Fibroblast of skin of right quadriceps (primary cell): ENCODE results near the gene HNRNPUL1.
A peak's percentile ranks its signal among the peaks of the same experiment; 100 is the strongest.
"Not testable (repeated sequence)": the region's sequence is repeated elsewhere in the genome, so short reads cannot be mapped to it uniquely, and the experiment has no call there.

Experiments used
- DNase-seq: peaks from one replicate; pipeline ENCODE4 v3.0.0-alpha.2; 2013

HNRNPUL1 gene

DNA sequence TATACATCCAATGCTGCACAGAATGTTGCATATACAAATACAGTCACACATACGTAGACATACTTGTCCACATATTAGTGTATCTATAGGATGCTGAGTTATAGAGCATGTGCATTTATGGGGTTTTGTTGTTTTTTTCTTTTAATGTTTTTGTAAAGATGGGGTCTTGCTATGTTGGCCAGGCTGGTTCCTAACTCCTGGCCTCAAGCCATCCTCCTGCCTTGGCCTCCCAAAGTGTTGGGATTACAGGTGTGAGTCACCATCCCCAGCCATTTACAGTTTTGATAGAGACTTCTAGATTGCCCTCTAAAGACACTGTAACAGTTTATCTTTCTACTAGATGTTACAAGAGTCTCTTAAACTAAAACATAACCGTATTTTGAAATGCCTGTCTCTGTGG, 14.3 kb downstream of the HNRNPUL1 start:
- DNase-seq: no peak

DNA sequence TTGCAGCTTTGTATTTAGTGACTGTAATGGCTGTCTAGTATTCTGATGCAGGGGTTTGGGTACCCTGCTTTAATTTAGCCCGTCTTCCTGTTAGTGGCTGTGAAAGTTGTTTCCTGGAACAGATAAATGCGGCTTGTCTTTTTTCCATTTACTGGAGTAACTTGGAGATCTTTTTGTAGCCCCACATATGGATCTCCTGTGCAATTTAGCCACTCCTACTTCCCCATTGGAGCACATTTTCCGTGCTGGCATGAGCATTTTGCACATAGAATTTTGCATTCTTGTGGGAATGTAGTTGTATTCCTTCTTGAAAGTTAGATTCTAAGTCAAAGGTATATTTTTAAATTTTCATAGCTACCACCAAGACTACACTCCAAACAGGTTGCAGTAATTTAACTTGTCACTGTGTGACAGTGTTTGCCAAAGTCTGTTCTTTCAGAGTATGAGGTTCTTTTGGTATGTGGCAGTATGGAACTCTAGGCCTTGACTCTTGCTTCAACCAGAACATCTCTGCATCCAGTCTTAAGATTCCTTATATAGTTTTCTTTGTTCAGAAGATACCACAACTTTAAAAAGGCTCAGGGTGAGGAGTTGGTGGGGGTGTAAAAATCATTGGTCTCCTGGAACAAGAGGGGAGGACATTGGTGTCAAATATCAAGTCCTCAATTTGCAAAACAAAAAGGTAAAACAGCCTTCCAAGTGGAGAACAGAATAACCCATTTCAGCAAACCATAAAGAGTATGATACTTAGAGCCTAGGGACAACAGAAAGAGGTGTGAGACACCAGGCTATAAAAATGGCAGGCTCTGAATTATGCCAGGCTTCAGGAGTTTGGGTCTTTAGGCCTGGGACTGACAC, 24.7 kb downstream of the HNRNPUL1 start:
- no peak for DNase-seq

DNA sequence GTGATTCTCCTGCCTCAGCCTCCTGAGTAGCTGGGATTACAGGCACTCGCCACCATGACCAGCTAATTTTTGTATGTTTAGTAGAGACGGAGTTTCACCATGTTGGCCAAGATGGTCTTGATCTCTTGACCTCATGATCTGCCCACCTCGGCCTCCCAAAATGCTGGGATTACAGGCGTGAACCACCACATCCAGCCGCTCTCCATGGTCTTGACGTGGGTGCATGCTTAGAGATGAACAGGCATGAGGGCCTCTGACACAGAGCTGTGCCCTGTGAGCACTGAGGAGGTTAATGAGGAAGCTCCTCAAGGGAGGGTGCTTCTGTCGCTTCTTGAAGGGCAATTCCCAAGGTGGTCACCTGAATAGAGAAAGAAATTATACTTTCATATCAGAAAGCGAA, 25.6 kb downstream of the HNRNPUL1 start:
- DNase-seq: not testable (repeated sequence)

DNA sequence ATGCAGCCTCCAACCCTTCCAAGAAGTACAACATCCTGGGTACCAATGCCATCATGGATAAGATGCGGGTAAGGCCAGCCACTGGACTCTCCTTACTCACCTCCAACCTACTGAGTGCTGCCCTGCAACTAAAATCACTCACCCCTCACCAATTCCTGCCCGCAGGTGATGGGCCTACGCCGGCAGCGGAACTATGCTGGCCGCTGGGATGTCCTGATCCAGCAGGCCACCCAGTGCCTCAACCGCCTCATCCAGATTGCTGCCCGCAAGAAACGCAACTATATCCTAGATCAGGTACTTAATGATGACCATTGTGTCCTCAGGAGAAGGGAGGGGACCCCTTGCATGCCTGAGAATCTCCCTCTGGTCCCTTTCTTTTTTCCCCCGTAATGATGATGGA, 30.2 kb downstream of the HNRNPUL1 start:
- no peak for DNase-seq

DNA sequence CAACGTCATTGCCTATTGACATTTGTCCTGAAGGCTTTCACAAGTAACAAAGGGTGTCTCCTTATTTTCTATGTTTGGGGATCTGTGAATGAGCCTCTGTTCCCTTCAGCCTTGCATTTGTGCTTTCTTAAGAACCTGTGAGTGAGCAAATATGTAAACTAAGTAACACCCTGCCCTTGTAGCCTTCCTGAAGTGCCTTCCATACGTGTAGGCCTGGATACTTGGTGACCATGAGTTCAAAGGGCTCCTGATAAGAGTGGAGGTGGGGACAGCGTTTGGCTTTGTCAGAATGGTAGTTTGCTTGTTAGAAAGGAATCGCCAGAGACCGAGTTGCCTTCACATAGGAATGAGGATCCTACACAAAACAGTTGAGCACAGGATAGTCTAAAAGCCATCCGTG, 31.3 kb downstream of the HNRNPUL1 start:
- no peak for DNase-seq

DNA sequence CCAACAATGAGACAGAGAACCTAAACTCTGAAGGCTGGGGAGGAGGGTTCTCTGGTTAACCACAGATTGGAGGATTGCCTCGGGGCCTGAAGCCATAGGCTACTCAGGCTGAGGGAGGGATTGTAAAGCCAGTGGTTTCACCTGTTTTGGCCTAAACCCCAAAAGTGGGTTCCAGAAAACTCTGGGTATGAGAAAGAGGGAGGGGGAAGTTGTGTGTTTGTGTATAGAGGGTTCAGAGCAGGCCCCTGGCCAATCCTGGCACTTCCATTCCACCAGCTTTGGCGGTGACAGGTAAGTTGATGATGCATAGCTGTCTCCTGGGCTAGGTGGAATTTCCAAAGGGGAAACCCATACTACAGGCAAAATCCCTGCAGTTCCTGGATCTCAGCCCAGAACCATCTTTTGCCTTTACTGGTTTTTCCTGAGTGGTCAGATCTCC, 32.3 kb downstream of the HNRNPUL1 start:
- no peak for DNase-seq

DNA sequence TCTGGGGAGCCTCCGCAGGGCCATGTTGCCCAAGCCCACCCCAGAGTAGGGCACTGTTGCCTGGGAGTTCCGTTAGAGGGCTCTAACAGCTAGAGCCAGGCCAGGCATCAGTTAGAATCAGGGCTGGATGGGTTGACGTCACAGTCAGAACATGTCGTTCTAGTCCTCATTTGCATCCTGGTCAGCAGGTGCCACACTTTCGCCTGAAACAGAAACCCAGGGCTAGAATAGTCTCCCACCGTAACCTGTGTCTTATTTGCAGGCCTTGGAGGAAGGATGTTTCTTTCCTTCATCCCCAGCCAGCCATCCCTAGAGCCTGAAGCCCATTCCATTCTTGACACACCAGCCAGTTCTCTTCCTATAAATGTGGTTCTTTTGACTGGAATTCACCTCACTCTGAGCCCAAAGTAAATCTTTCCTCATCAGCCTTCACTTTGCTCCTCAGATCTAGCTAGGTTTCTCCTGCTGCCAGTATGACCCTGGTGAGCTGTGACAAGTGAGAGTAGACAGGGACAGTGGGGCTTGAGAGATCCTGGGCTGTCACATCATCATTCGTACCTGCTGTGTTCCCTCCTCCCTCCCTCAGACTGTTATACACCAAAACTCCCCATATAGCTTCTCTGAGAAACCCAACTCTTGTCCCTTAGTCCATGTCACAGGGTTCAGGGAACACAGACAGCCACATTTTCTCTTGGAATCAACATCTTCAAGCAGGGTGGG, 33.6 kb downstream of the HNRNPUL1 start:
- DNase-seq: no peak

DNA sequence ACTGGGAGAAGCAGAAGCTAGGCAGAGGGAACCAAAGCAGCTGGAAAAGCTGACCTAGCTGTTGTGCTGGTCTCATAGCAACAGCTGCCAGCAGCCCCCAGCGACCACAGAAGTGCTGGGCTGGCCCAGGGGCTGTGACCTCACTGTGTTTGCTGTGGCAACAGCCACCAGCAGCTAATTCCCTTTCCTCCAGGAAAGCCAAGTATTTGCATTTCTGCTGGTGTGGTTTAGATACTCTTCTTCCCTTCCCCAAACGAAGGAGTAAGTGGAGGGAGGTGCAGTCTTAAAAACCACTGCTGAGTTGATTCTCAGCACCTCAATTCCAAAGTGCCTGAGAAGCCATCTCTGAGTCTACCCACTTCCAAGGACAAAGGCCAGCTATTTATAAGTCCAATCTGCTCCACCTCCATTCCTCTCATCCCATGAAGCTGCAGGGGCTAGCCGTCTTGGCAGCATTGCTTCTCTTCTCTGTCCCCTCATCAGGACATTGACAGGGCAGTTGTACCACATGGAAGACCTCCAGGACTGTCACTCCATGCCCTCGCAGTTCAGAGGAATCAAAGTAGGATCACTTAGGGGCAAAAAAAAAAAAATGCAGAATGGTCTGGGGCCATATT, 34.3 kb downstream of the HNRNPUL1 start:
- DNase-seq: peak; percentile 43

DNA sequence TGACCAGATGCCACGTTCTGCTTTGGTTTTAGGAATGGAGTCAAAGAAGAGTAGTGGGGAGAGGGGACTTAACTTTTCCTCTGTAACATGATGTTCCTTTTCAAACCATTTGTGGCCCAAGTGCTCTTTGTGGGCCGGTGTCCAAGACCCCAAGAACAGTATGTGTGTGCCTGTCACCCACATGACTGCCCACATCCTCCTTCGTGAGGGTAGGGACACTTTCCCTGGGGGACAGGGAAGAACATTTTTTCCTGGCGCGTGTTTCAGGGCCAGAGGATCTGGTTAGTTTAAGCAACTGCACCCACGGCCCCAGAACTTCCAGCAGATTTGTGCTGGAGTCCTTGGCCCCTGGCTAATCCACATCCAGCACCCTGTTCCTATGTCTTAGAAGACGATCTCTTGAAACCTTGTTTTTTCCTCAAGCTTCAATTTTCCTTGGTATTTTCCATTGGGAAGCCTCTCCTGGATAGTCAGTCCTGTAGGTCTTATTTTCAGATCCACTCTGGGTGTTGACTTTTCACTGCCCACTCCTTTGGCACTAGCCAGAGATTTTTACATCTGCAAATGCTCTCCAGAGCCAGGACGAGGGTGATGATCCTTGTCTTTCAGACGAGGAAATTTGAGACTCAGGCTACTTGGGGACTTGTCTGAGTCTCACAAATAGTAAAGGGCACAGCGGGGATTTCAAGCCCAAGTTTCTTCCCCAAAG, 35.0 kb downstream of the HNRNPUL1 start:
- DNase-seq: no peak

DNA sequence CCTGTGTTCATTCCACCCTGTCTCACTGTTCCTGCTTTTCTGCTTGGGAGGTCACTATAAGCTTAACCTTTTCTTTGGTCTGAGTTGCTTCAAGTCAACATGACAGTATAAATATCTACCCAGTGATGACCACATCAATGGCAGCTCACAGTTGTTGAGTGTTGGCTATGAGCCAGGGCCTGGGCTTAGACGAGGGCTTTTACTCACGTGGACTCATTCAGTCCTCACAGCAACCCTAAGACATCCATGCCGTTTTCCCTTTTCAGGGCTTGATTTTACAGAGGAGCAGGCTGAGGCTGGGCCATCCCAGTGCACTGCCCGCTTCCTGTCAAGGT, 35.5 kb downstream of the HNRNPUL1 start:
- DNase-seq: peak; percentile 39

DNA sequence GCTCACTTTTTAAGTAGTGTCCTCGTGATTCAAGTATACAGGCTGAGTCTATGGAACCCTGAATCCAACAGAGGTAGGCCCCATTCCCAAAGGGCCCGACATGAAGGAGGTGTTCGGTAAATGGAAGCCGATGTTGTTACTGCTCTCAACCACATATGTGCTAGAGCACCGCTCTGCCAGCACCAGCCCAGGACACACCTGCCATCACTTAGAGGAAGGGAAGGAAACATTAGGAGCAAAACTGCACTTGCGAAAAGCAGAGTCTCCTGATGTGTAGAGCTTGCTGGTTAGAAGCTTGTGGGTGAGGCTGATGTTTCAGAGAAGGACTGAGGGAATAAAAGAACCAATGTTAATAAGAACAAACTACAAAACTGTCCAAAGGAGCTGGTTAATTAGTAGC, 36.4 kb downstream of the HNRNPUL1 start:
- DNase-seq: no peak

DNA sequence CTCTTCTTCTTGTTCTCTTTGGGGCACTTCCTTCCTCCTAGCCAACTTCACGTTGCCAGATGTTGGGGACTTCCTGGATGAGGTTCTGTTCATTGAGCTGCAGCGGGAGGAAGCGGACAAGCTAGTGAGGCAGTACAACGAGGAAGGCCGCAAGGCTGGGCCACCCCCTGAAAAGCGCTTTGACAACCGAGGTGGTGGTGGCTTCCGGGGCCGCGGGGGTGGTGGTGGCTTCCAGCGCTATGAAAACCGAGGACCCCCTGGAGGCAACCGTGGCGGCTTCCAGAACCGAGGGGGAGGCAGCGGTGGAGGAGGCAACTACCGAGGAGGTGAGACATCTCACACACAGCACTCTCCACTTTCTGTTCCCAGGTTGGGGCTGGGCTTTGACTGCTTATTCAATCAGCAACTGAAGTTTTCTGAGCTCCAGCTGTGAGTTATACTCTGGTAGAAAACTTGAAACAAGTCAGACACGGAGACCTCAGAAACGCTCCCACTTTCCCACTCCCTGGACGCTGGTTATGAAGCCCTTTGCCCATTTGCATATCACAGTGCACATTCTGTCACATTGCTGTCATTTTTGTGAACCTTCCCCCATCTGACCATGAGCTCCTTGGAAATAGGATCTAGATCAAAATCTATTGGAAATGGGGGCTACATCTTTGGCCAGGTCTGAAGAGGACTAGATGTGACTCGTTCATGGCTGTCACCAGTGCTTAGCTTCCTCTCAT, 38.6 kb downstream of the HNRNPUL1 start:
- DNase-seq: no peak

DNA sequence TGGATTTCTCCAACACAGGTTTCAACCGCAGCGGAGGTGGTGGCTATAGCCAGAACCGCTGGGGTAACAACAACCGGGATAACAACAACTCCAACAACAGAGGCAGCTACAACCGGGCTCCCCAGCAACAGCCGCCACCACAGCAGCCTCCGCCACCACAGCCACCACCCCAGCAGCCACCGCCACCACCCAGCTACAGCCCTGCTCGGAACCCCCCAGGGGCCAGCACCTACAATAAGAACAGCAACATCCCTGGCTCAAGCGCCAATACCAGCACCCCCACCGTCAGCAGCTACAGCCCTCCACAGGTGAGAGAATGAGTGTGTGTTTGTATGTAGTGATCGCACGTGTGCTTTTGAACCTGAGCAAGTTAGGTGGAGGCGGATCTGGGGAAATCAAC, 39.8 kb downstream of the HNRNPUL1 start:
- DNase-seq: no peak

DNA sequence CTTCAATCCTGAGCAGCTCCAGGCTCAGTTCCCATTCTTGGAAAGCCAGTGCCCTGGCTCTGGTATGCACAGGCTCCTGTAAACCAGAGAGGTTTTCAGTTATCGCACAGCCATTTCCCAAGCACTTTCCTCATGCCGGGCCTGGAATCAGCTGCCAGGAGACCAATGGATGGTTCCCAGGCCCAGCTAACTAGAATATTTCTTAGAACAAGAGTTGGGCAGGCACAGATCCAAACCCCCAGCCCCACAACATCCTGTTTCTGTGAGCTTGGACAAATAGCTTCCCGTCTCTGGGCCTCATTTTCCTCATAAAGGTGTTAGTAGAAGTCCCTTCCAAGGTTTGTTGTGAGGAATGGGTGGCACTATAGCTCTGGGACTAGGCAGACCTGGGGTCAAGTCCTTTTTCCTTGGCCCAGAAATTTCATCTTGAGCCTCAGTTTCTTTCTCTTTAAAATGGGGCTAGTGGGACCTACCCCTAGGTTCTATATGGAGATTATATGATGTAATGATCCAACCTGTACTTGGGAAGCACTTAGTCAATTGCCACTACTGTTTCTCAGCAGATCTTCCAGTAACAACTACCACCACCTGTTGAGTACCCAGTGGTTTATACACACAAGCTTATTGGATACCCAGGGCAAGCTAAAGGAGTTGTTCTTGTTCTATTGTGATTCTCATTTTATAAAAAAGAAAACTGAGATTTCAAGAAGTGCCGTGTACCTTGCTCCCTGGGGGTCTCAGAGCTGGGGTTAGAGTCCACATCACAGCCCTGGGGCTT, 40.7 kb downstream of the HNRNPUL1 start:
- no peak for DNase-seq

DNA sequence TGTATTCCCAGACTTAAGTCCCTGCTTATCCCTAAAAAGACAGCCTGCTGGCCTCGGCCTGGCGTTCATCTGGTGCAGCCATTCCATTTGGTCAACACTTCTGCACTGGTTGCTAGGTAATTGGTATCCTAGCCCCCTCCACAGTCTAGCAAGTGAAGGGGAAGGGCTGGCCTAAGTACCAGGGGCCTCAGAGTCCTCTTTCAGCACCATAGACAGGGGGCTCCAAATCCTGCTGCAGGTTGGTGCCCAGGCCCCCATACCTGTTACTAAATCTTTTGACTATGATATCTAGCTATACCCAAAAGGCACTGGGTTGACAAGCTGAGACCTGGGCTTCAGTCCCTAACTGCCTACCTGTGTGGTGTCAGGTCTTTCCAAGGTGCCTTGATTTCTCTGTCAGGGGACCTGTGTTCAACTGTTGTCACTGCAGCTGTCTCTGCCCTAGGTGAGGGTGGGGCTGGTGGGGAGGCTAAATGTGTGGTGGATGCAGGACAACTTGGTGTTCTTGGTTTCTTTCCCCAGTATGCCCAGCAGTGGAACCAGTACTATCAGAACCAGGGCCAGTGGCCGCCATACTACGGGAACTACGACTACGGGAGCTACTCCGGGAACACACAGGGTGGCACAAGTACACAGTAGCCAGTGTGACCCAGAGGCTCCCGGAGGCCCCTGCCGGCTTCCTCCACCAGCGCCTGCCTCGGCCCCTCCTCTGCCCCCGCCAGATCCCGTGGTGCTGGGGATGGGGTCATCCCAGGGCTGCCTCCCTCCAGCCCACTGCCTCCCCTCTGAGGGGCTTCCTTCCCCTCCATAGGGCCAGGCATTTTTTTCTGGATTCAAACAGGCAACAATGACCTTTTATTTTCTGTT, 42.0 kb downstream of the HNRNPUL1 start:
- DNase-seq: no peak

DNA sequence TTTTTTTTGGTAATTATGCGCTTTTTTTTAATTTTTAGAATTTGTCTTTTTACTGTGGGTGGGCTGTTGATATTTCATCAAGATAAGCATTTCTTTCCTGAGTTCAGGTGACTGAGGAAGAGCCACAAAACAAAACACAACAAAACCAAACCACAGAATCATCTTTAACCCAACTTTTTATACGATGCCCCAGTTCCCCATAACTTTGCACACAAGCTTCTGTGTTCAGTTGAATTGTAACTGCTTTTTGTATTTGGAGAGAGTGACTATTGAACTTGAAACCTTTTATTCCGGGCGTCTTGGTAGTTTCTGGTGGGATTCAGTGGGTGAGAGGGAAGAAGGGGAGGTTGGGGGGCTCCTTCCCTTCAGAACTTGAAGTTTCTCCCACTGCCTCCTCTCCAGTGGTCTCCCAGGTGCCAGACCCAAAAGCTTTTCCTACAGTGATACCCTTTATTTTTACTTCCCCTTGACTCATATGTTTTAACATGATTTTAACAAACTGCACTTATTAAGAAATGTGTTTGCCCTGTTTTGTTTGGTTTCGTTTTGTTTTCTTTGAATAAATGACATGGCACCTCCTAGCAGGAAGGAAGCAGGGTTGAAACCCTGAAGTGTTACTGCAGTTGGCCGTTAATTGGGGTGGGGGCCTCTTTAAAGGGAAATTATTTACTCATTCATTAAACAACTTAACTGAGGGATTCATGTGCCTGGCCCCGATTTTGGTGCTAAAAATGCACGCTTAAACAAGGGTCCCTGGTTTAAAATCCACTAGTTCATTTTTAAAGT, 43.1 kb downstream of the HNRNPUL1 start:
- DNase-seq: no peak

DNA sequence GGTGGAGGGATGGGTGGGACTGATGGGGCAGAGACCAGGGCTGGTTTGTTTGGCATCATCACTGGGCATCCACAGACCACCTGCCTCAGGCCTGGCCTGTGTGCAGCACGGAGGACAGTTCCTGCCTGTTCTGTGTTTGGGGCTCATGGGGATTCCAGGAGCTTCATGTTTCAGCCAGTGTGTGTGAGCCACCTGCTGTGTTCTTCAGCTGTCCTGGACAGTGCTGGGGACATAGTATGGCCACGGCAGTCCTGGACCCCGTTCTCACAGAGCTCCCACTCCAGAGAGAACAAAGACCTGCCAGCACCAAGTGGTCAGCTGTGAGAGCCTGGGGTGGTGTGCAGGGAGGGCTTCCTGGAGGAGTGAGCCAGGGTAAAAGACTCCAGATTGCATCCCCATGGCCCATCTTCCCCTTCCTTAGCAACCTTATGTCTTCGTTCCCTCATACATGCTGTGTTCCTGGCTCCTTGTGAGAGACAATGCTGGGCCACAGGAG, 43.8 kb downstream of the HNRNPUL1 start:
- DNase-seq: no peak

DNA sequence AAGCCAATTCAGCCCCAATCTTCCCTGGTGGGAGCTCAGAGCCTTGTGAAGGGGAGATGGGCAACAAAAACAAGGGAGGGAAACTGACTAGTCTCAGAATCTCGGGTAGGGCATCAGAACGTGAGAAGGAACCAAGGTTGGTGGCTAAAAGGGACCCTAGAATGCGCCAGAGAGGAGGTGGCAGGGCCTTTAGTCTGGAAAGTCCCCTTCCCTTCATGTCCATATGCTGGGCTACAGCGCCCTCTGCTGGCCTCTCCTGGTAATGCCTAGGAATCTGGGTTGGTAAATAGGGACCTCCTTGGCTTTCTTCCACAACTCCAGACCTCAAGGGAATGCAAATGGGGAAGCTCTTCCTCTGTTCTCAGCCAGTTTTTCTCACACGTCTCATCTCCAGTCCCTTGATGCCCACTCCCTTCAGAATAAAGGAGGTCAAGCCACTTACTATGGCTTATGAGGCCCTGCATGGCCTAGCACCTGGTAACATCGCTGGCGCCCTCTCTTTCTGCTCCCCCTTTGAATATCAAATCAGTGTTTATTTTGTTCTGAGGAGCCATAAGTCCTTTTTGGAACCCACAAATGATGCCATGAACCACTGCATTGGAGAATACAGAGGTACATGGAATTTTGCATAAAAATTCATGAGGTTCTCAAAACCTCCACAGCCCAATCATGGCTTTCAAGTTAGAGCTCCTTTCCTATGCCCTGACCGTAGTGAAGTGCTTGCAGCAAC, 44.4 kb downstream of the HNRNPUL1 start:
- peak; percentile 86 for DNase-seq
